Measurements from ENCODE around the gene TTC5.

DNA sequence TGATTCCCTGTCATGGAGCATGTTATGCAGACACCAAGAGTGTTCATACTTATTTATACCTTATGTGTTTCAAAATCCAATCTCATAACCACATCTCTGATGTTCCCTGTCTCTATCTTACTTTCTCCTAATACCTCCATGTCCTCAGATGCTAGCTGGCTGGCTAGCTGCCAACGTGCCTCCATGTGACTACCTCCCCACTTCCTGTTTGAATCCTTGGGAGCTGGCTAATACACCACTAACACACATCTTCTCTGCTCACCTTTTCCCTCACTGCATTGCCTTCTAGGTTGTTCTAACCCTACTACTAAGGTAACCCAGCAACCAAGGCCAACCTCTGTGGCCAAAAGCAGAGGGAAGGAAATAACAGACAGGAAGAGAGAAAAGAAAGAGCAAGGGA is 27.3 kb downstream of the TTC5 start:
- TF ChIP-seq, protein P1, sequence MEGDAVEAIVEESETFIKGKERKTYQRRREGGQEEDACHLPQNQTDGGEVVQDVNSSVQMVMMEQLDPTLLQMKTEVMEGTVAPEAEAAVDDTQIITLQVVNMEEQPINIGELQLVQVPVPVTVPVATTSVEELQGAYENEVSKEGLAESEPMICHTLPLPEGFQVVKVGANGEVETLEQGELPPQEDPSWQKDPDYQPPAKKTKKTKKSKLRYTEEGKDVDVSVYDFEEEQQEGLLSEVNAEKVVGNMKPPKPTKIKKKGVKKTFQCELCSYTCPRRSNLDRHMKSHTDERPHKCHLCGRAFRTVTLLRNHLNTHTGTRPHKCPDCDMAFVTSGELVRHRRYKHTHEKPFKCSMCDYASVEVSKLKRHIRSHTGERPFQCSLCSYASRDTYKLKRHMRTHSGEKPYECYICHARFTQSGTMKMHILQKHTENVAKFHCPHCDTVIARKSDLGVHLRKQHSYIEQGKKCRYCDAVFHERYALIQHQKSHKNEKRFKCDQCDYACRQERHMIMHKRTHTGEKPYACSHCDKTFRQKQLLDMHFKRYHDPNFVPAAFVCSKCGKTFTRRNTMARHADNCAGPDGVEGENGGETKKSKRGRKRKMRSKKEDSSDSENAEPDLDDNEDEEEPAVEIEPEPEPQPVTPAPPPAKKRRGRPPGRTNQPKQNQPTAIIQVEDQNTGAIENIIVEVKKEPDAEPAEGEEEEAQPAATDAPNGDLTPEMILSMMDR (IDR thresholded peaks at IDR 0.05): no peak
- no peak for TF ChIP-seq POLR2A (IDR thresholded peaks at IDR 0.05; ENCODE audit: low read depth)
